HuH-7 (cell line): ENCODE results near the gene ANKS1B.
A peak's percentile ranks its signal among the peaks of the same experiment; 100 is the strongest.
"Not testable (repeated sequence)": the region's sequence is repeated elsewhere in the genome, so short reads cannot be mapped to it uniquely, and the experiment has no call there.

Experiments
- DNase-seq: peaks from one replicate; pipeline ENCODE4 v3.0.0; 2011; ENCODE audit warnings: low spot score

The ANKS1B gene

GRCh38 chr12:99758997-99759396 is 225.7 kb downstream of the ANKS1B start:
- DNase-seq: no peak

- DNase-seq: no peak
These were observed 232.0 kb downstream of the ANKS1B start for GRCh38 chr12:99752740-99753139.

- peak; percentile 5 for DNase-seq
These were observed 238.2 kb downstream of the ANKS1B start for GRCh38 chr12:99746538-99746937.

GRCh38 chr12:99745895-99746294 is 238.8 kb downstream of the ANKS1B start:
- DNase-seq: no peak

GRCh38 chr12:99745121-99745520 is 239.6 kb downstream of the ANKS1B start:
- no peak for DNase-seq

GRCh38 chr12:99736760-99737269 is 247.9 kb downstream of the ANKS1B start:
- no peak for DNase-seq

GRCh38 chr12:99732131-99732530 is 252.6 kb downstream of the ANKS1B start:
- DNase-seq: no peak

- DNase-seq: no peak
These were observed 261.8 kb downstream of the ANKS1B start for GRCh38 chr12:99722690-99723486.

GRCh38 chr12:99721715-99722275 is 262.9 kb downstream of the ANKS1B start:
- no peak for DNase-seq

GRCh38 chr12:99720083-99720465 is 264.7 kb downstream of the ANKS1B start:
- not testable (repeated sequence) for DNase-seq

- DNase-seq: not testable (repeated sequence)
These were observed 265.2 kb downstream of the ANKS1B start for GRCh38 chr12:99719411-99720082.

GRCh38 chr12:99715841-99716510 is 268.8 kb downstream of the ANKS1B start:
- not testable (repeated sequence) for DNase-seq

GRCh38 chr12:99714921-99715320 is 269.8 kb downstream of the ANKS1B start:
- DNase-seq: not testable (repeated sequence)

- DNase-seq: no peak
These were observed 270.7 kb downstream of the ANKS1B start for GRCh38 chr12:99713946-99714520.

- DNase-seq: no peak
These were observed 272.5 kb downstream of the ANKS1B start for GRCh38 chr12:99712281-99712680.

- no peak for DNase-seq
These were observed 273.5 kb downstream of the ANKS1B start for GRCh38 chr12:99711246-99711645.

GRCh38 chr12:99709619-99710018 is 275.1 kb downstream of the ANKS1B start:
- no peak for DNase-seq

GRCh38 chr12:99709116-99709515 is 275.6 kb downstream of the ANKS1B start:
- DNase-seq: no peak

GRCh38 chr12:99707883-99708282 is 276.9 kb downstream of the ANKS1B start:
- no peak for DNase-seq

- peak; percentile 27 for DNase-seq
These were observed 277.8 kb downstream of the ANKS1B start for GRCh38 chr12:99706736-99707473.

GRCh38 chr12:99704458-99704857 is 280.3 kb downstream of the ANKS1B start:
- DNase-seq: no peak
